Activated CD4-positive, alpha-beta T cell treated with anti-CD3 and anti-CD28 coated beads for 36 hours (primary cell): Measurements from ENCODE around the gene LGALS13. TPM values are rescaled to one million over a fixed set of nuclear protein-coding genes. Genes with fewer than 3 reads are reported as not detected.
"Not testable (repeated sequence)": the region's sequence is repeated elsewhere in the genome, so short reads cannot be mapped to it uniquely, and the experiment has no call there.

Source experiments
- ATAC-seq: fragments of 200-7000 bp; cut with Tn5 transposase; one replicate; pipeline ENCODE4 v1.10.0; 2021; ENCODE audit warnings: mild to moderate bottlenecking, moderate library complexity
- CTCF ChIA-PET: fragments of 350-600 bp; sonication (Branson Sonifier 250); formaldehyde crosslinking; loops from one replicate; lab custom pipeline; 2021; ENCODE audit warnings: antibody characterized with exemption; lab: Charles Lee
- POLR2A ChIA-PET: fragments of 350-600 bp; sonication (Branson Sonifier 250); formaldehyde crosslinking; loops from one replicate; lab custom pipeline; 2021; ENCODE audit warnings: antibody characterized with exemption, inconsistent platforms; lab: Charles Lee
- DNase-seq: peaks from one replicate; pipeline ENCODE4 v3.0.0-alpha.2; 2020
- H3K27ac Mint-ChIP-seq: one replicate; pipeline ENCODE4 v1.8.0; 2021; ENCODE audit warnings: mixed read lengths
- H3K27me3 Mint-ChIP-seq: one replicate; pipeline ENCODE4 v1.8.0; 2021; ENCODE audit warnings: mixed read lengths
- H3K36me3 Mint-ChIP-seq: one replicate; pipeline ENCODE4 v1.8.0; 2021; ENCODE audit warnings: low read depth, mixed read lengths
- H3K4me1 Mint-ChIP-seq: one replicate; pipeline ENCODE4 v1.8.0; 2021; ENCODE audit warnings: mixed read lengths
- H3K4me3 Mint-ChIP-seq: one replicate; pipeline ENCODE4 v1.8.0; 2021; ENCODE audit warnings: mild to moderate bottlenecking, moderate library complexity, mixed read lengths
- H3K9me3 Mint-ChIP-seq: one replicate; pipeline ENCODE4 v1.8.0; 2021; ENCODE audit warnings: low read depth, mixed read lengths
- intact Hi-C, 2 experiments: fragments of 100-400 bp; cut with DNase I in 1 of 2; cut with micrococcal nuclease in 1 of 2; formaldehyde crosslinking; loops; one replicate each; pipeline versions ENCODE4 v1.14.2 to v1.15.1; 2022 to 2024; cut with DNase I, micrococcal nuclease
- total RNA-seq, 2 experiments: library from RNA; stranded (reverse); gene quantifications; one replicate each; pipeline ENCODE4 v1.2.3, GENCODE V29; 2021

Gene LGALS13
- total RNA-seq, 2 experiments from 2014 or later: not detected

- POLR2A ChIA-PET: no interaction called here
- DNase-seq (no peak), ATAC-seq (no peak)
- Mint-ChIP-seq H3K27me3 (peaks cover 42% of the 10 kb centered on the region), H3K4me1 (no peaks in the 10 kb centered on the region), H3K4me3 (no peak overlapping the region), H3K36me3 (no peaks in the 10 kb centered on the region), H3K9me3 (peaks cover 4% of the 10 kb centered on the region), H3K27ac (no peak overlapping the region)
- intact Hi-C loops: no loop called here
- CTCF ChIA-PET: no interaction called here
Measured at GRCh38 chr19:39617745-39618144, 15.4 kb downstream of the LGALS13 start.

GRCh38 chr19:39623946-39624345, 21.6 kb downstream of the LGALS13 start:
- Mint-ChIP-seq H3K27ac (no peak overlapping the region), H3K36me3 (no peaks in the 10 kb centered on the region), H3K9me3 (no peaks in the 10 kb centered on the region), H3K4me1 (no peaks in the 10 kb centered on the region), H3K27me3 (peaks cover 52% of the 10 kb centered on the region), H3K4me3 (no peak overlapping the region)
- POLR2A ChIA-PET: no interaction called here
- no peak for DNase-seq
- intact Hi-C loops: no loop called here
- no peak for ATAC-seq
- CTCF ChIA-PET: no interaction called here

DNA sequence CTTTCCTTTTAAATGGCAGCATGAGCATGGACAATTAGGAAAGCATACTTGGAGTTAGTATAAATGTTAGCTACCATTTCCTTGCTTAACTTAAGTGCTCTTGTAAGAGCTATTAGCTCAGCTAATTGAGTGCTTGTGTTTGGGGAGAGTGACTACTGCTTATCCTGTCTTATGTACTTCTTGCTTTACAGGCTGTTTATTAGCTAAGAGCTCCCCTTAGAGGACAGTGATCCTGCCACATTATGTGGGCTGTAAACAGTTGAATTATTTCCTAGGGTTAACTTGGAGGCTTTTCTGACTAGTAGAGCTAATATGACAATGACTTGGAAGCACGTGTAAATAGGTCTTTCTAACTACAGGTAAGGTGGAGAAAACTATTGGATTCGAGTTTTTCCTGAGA, 25.3 kb downstream of the LGALS13 start:
- CTCF ChIA-PET: interaction anchor here (0.6 to 1.1 kb wide), 3 partner anchors 31 to 76 kb away, joined by 3 read pairs; no protein-coding TSS in a partner anchor
- intact Hi-C loops: loop anchor here (1.0 to 5.0 kb wide), 2 partner anchors 75 to 76 kb away; no protein-coding TSS in a partner anchor
- ATAC-seq, DNase-seq, POLR2A ChIA-PET, H3K4me3 Mint-ChIP-seq, H3K36me3 Mint-ChIP-seq, H3K4me1 Mint-ChIP-seq, H3K9me3 Mint-ChIP-seq, H3K27ac Mint-ChIP-seq: not testable (repeated sequence)
- H3K27me3 Mint-ChIP-seq: peaks cover 24% of the 10 kb centered on the region

- intact Hi-C loops: no loop called here
- H3K4me1 Mint-ChIP-seq: peaks cover under 1% of the 10 kb centered on the region
- ChIA-PET CTCF (interaction anchor here (0.7 to 1.8 kb wide), 2 partner anchors 161 to 1390 kb away, joined by 3 read pairs; no protein-coding TSS in a partner anchor), POLR2A (no interaction called here)
- H3K9me3 Mint-ChIP-seq: no peaks in the 10 kb centered on the region
- DNase-seq (no peak), ATAC-seq (no peak)
- H3K27ac Mint-ChIP-seq: no peak overlapping the region
- H3K4me3 Mint-ChIP-seq: no peak overlapping the region
- no peaks in the 10 kb centered on the region for H3K36me3 Mint-ChIP-seq
- peaks cover 25% of the 10 kb centered on the region for H3K27me3 Mint-ChIP-seq
Measured at GRCh38 chr19:39631178-39631577, 28.9 kb downstream of the LGALS13 start.

GRCh38 chr19:39631626-39632025, 29.3 kb downstream of the LGALS13 start:
- Mint-ChIP-seq H3K9me3 (no peaks in the 10 kb centered on the region), H3K36me3 (no peaks in the 10 kb centered on the region), H3K4me1 (peaks cover 4% of the 10 kb centered on the region), H3K27me3 (peaks cover 21% of the 10 kb centered on the region), H3K27ac (no peak overlapping the region), H3K4me3 (no peak overlapping the region)
- ATAC-seq: no peak
- CTCF ChIA-PET: interaction anchor here (1.8 kb wide), 1 partner anchor 160 kb away, joined by 3 read pairs; no protein-coding TSS in a partner anchor
- no peak for DNase-seq
- intact Hi-C loops: no loop called here
- POLR2A ChIA-PET: no interaction called here

DNA sequence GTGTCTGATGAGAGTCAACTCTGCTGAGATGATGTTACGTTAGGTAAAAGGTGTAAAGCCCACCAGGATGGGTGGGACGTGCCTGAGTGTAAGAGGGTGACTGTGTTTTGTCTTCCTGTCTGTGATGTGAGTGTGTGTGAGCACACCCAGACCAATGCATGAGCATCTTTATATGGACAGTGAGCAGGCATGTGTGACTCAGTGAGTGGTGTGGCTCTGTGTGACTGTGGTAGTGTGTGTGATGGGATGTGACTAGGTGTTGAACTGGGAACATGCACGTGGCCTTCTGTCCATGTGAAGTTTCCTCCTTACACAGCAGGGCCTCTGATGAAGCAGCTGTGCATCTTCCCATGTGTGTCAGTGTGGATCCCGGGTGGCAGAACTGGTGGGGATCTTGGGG, 35.6 kb downstream of the LGALS13 start:
- CTCF ChIA-PET: no interaction called here
- Mint-ChIP-seq H3K36me3 (no peaks in the 10 kb centered on the region), H3K4me1 (peaks cover 4% of the 10 kb centered on the region), H3K27ac (no peak overlapping the region), H3K9me3 (no peaks in the 10 kb centered on the region), H3K27me3 (peaks cover 51% of the 10 kb centered on the region), H3K4me3 (no peak overlapping the region)
- POLR2A ChIA-PET: no interaction called here
- ATAC-seq (peak; percentile 69), DNase-seq (peak; percentile 8)
- intact Hi-C loops: no loop called here

DNA sequence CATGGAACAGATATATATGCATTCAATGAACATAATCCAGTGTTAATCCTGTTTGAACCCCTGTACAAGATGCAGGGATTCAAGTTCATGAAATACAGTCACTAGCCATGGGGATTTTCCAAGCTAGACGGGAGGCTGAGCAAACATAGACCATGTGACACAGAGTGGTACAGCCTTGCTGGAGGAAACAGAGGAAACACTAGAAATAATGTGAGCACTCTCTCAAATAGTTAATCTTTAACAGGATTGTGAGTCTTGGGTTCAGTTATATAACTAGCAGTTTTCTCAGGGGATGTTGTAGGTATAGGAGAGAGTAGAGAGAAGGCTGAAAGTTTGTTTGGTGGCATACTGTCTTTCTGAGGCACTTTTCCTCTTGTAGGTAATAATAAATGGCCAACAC, 39.4 kb downstream of the LGALS13 start:
- no peak overlapping the region for H3K27ac Mint-ChIP-seq
- ChIA-PET CTCF (no interaction called here), POLR2A (no interaction called here)
- ATAC-seq: no peak
- no peaks in the 10 kb centered on the region for H3K9me3 Mint-ChIP-seq
- H3K27me3 Mint-ChIP-seq: peaks cover 52% of the 10 kb centered on the region
- intact Hi-C loops: no loop called here
- H3K36me3 Mint-ChIP-seq: no peaks in the 10 kb centered on the region
- H3K4me3 Mint-ChIP-seq: no peak overlapping the region
- H3K4me1 Mint-ChIP-seq: no peaks in the 10 kb centered on the region
- DNase-seq: no peak

GRCh38 chr19:39643591-39643990, 41.3 kb downstream of the LGALS13 start:
- H3K4me3 Mint-ChIP-seq: no peak overlapping the region
- no peaks in the 10 kb centered on the region for H3K9me3 Mint-ChIP-seq
- H3K36me3 Mint-ChIP-seq: no peaks in the 10 kb centered on the region
- no peaks in the 10 kb centered on the region for H3K4me1 Mint-ChIP-seq
- CTCF ChIA-PET: no interaction called here
- no peak for ATAC-seq
- intact Hi-C loops: no loop called here
- DNase-seq: no peak
- POLR2A ChIA-PET: no interaction called here
- no peak overlapping the region for H3K27ac Mint-ChIP-seq
- peaks cover 49% of the 10 kb centered on the region for H3K27me3 Mint-ChIP-seq

GRCh38 chr19:39645800-39646411, 43.6 kb downstream of the LGALS13 start:
- Mint-ChIP-seq H3K9me3 (no peaks in the 10 kb centered on the region), H3K4me3 (no peak overlapping the region), H3K36me3 (no peaks in the 10 kb centered on the region), H3K4me1 (no peaks in the 10 kb centered on the region), H3K27me3 (peaks cover 51% of the 10 kb centered on the region), H3K27ac (no peak overlapping the region)
- ChIA-PET POLR2A (no interaction called here), CTCF (interaction anchor here (0.6 to 1.8 kb wide), 3 partner anchors 13 to 49 kb away, joined by 3 to 8 read pairs (median 4); no protein-coding TSS in a partner anchor)
- no peak for ATAC-seq
- peak; percentile 54 for DNase-seq
- intact Hi-C loops: no loop called here

GRCh38 chr19:39647918-39648317, 45.6 kb downstream of the LGALS13 start:
- ATAC-seq: no peak
- no peaks in the 10 kb centered on the region for H3K9me3 Mint-ChIP-seq
- no peak overlapping the region for H3K27ac Mint-ChIP-seq
- POLR2A ChIA-PET: no interaction called here
- no peaks in the 10 kb centered on the region for H3K36me3 Mint-ChIP-seq
- intact Hi-C loops: no loop called here
- DNase-seq: no peak
- peaks cover 57% of the 10 kb centered on the region for H3K27me3 Mint-ChIP-seq
- no peaks in the 10 kb centered on the region for H3K4me1 Mint-ChIP-seq
- CTCF ChIA-PET: no interaction called here
- H3K4me3 Mint-ChIP-seq: no peak overlapping the region

DNA sequence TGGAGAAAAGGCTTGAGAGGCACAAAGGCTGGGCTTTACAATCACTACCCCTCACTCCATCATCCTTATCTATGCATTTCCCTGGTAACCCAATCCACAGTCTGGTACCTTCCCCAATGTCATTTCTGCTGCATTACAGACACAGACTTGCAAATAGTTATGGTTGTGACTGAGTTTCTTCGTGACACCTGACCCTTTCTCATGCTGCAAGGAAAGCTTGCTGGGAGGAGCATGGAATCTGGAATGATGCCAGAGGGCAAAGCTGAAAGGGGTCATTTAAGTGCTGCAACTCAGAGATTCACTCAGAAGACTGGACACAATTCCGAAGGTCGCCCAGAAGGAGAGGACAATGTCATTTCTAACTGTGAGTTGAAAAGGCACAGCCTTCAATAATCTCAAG, 53.3 kb downstream of the LGALS13 start, which contains the start of gene LGALS16:
LGALS16 (plus strand) TSS at position 301 of the 400 bp plus-strand sequence; CDS start at position 350, 49 bp downstream.
- H3K36me3 Mint-ChIP-seq: no peaks in the 10 kb centered on the region
- H3K4me3 Mint-ChIP-seq: no peak within 1 kb of the TSS
- ChIA-PET POLR2A (no interaction called here), CTCF (no interaction called here)
- DNase-seq (no peak), ATAC-seq (no peak)
- no peaks in the 10 kb centered on the region for H3K9me3 Mint-ChIP-seq
- H3K4me1 Mint-ChIP-seq: no peaks in the 10 kb centered on the region
- intact Hi-C loops: no loop called here
- H3K27ac Mint-ChIP-seq: peak within 1 kb of the TSS; percentile 7
- H3K27me3 Mint-ChIP-seq: peaks cover 42% of the 10 kb centered on the region
